Neural cell (in vitro differentiated cells): ENCODE measurements around the gene HHLA2.

Experiments
- POLR2AphosphoS5 ChIP-seq: IDR thresholded peaks from 2 replicates; pipeline ENCODE4 v1.6.1; 2012
- SMC3 ChIP-seq: fragments of 450-650 bp; conservative IDR thresholded peaks from 2 replicates; pipeline ENCODE4 v1.6.1; 2014; ENCODE audit warnings: antibody characterized with exemption, mild to moderate bottlenecking, moderate library complexity; ENCODE audit not compliant: poor library complexity
- TF ChIP-seq, protein P1 (sequence below): IDR thresholded peaks from 2 replicates; pipeline ENCODE4 v1.6.1; 2012; ENCODE audit warnings: borderline replicate concordance
- TF ChIP-seq, protein P2 (sequence below): fragments of 450-650 bp; IDR thresholded peaks from 2 replicates; pipeline ENCODE4 v1.5.1; 2014; ENCODE audit warnings: antibody characterized with exemption, mild to moderate bottlenecking, moderate library complexity; ENCODE audit not compliant: poor library complexity, severe bottlenecking

DNA sequence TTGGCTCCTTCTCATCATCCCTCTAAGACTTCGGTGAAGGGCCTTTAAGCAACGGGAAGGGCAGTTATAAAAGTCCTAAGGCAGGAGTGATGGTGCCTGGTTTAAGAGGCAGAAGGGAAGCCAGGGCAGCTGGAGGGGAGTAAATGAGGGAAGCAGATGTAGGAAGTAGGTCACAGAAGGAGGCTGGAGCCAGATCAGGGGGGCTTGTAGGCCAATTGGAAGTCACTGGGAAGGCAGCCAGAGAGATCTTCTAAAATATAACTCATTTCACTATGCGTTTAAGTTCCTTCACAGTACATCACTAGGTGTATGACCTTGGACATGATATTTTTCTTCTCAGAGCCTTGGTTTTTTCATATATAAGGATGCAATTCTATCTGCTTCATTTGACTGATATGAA, 119.3 kb downstream of the HHLA2 start:
- no peak for TF ChIP-seq POLR2AphosphoS5
- TF ChIP-seq, protein P1, sequence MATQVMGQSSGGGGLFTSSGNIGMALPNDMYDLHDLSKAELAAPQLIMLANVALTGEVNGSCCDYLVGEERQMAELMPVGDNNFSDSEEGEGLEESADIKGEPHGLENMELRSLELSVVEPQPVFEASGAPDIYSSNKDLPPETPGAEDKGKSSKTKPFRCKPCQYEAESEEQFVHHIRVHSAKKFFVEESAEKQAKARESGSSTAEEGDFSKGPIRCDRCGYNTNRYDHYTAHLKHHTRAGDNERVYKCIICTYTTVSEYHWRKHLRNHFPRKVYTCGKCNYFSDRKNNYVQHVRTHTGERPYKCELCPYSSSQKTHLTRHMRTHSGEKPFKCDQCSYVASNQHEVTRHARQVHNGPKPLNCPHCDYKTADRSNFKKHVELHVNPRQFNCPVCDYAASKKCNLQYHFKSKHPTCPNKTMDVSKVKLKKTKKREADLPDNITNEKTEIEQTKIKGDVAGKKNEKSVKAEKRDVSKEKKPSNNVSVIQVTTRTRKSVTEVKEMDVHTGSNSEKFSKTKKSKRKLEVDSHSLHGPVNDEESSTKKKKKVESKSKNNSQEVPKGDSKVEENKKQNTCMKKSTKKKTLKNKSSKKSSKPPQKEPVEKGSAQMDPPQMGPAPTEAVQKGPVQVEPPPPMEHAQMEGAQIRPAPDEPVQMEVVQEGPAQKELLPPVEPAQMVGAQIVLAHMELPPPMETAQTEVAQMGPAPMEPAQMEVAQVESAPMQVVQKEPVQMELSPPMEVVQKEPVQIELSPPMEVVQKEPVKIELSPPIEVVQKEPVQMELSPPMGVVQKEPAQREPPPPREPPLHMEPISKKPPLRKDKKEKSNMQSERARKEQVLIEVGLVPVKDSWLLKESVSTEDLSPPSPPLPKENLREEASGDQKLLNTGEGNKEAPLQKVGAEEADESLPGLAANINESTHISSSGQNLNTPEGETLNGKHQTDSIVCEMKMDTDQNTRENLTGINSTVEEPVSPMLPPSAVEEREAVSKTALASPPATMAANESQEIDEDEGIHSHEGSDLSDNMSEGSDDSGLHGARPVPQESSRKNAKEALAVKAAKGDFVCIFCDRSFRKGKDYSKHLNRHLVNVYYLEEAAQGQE: no peak
- TF ChIP-seq, protein P2, sequence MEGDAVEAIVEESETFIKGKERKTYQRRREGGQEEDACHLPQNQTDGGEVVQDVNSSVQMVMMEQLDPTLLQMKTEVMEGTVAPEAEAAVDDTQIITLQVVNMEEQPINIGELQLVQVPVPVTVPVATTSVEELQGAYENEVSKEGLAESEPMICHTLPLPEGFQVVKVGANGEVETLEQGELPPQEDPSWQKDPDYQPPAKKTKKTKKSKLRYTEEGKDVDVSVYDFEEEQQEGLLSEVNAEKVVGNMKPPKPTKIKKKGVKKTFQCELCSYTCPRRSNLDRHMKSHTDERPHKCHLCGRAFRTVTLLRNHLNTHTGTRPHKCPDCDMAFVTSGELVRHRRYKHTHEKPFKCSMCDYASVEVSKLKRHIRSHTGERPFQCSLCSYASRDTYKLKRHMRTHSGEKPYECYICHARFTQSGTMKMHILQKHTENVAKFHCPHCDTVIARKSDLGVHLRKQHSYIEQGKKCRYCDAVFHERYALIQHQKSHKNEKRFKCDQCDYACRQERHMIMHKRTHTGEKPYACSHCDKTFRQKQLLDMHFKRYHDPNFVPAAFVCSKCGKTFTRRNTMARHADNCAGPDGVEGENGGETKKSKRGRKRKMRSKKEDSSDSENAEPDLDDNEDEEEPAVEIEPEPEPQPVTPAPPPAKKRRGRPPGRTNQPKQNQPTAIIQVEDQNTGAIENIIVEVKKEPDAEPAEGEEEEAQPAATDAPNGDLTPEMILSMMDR: no peak
- no peak for TF ChIP-seq SMC3
